ENCODE data around the gene DSCAML1. TPM values are rescaled to one million over a fixed set of nuclear protein-coding genes. Genes with fewer than 3 reads are reported as not detected.

DSCAML1 gene
- total RNA-seq, 1 donor from 2014 or later = 2.5 TPM

DNA sequence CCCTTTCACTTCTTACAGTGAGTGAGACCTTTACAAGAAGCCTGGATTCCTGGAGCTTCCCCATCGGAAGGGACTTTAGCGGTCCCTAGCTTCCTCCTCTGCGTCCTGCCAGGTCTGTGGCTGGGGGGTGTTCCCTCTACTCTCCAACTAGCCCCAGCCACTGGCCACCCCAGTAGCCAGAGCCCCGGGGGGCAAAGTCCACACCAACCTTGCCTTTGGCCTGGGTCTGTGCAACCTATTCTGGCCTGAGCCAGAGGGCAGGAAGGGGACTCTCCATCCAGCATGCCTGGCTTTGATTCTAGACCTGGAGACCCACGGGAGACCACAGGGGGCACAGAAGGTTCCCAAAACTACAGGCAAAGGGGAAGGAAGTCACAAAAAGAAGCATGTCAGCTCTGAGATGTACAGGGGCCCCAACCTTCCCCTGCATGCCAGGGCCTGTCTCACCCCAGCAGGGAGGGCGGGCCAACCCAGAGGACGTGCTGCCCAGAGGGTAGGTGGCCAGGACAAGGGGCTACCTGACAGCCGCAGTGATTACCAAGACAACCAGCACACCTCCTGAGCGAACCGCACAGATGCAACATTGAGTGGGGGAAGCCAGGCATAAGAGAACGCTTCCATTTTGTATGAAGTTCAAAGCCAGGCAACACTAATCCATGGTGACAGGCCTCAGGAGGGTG lies 52.4 kb downstream of the DSCAML1 start:
- Mint-ChIP-seq H3K27me3 (ENCODE audit: low read depth) (peaks cover 39% of the 10 kb centered on the region), H3K27ac (no peak overlapping the region), H3K4me3 (no peak overlapping the region), H3K9me3 (peaks cover 3% of the 10 kb centered on the region), H3K4me1 (peaks cover 14% of the 10 kb centered on the region), H3K36me3 (no peaks in the 10 kb centered on the region)
- DNase-seq (ENCODE audit: low spot score in 2 of 2, unreplicated experiment in 2 of 2) = no peak
- no peak for TF ChIP-seq CTCF (IDR thresholded peaks at IDR 0.05; ENCODE audit: unreplicated experiment)

GRCh38 chr11:117743121-117743815 lies 53.7 kb downstream of the DSCAML1 start:
- H3K27ac Mint-ChIP-seq = no peak overlapping the region
- no peak for TF ChIP-seq CTCF (IDR thresholded peaks at IDR 0.05; ENCODE audit: unreplicated experiment)
- H3K36me3 Mint-ChIP-seq = no peaks in the 10 kb centered on the region
- peaks cover 44% of the 10 kb centered on the region for H3K27me3 Mint-ChIP-seq (ENCODE audit: low read depth)
- peaks cover 14% of the 10 kb centered on the region for H3K4me1 Mint-ChIP-seq
- peaks cover 3% of the 10 kb centered on the region for H3K9me3 Mint-ChIP-seq
- no peak overlapping the region for H3K4me3 Mint-ChIP-seq
- no peak for DNase-seq (ENCODE audit: low spot score in 2 of 2, unreplicated experiment in 2 of 2)

DNA sequence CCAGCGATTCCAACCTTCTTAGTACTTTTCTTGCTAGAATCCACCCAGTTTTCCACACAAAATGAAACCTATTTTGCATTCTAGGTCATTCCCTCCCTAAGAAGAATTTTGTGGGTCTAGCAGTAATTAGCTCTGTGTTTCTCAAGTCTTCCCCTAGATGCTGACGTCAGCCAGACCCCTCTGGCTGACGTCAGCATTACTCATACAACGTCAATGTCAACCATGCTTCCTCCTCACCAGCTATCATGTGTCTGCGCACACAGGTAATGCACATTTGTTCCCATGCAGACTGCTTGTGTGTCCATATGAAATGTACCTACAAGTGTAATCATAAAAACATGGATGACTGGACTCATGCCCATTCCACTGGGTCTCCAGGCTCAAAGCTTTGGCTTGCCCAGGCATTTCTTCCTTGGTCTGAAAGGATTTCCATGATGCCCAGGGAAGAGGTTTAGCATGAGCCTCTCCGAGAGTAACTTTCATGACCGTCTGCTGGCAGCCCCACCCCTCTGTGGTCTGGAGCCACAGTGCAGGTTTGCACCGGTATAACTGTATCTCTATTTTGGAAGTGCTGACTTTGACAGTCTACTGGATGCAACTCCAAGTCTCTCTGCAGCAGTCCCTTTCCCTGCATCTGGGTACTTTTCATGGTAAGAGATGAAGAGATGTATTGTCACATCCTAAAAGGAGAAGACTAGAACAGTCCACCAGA lies 58.6 kb downstream of the DSCAML1 start:
- TF ChIP-seq CTCF (IDR thresholded peaks at IDR 0.05; ENCODE audit: unreplicated experiment) = no peak

GRCh38 chr11:117735350-117735977 lies 61.6 kb downstream of the DSCAML1 start:
- Mint-ChIP-seq H3K4me3 (no peak overlapping the region), H3K36me3 (no peaks in the 10 kb centered on the region), H3K4me1 (peaks cover 3% of the 10 kb centered on the region), H3K9me3 (no peaks in the 10 kb centered on the region), H3K27ac (no peak overlapping the region), H3K27me3 (ENCODE audit: low read depth) (peaks cover 41% of the 10 kb centered on the region)
- no peak for DNase-seq (ENCODE audit: low spot score in 2 of 2, unreplicated experiment in 2 of 2)
- no peak for TF ChIP-seq CTCF (IDR thresholded peaks at IDR 0.05; ENCODE audit: unreplicated experiment)

More for the DNA sequence above, 58.6 kb downstream of the DSCAML1 start:
- Mint-ChIP-seq H3K4me1 (peaks cover 5% of the 10 kb centered on the region), H3K36me3 (no peaks in the 10 kb centered on the region), H3K27ac (no peak overlapping the region), H3K9me3 (peaks cover 3% of the 10 kb centered on the region), H3K27me3 (ENCODE audit: low read depth) (peaks cover 49% of the 10 kb centered on the region), H3K4me3 (no peak overlapping the region)
- no peak for DNase-seq (ENCODE audit: low spot score in 2 of 2, unreplicated experiment in 2 of 2)

- Mint-ChIP-seq H3K4me1 (peaks cover 3% of the 10 kb centered on the region), H3K36me3 (no peaks in the 10 kb centered on the region), H3K27ac (no peak overlapping the region), H3K9me3 (no peaks in the 10 kb centered on the region), H3K4me3 (no peak overlapping the region), H3K27me3 (ENCODE audit: low read depth) (peaks cover 34% of the 10 kb centered on the region)
- no peak for TF ChIP-seq CTCF (IDR thresholded peaks at IDR 0.05; ENCODE audit: unreplicated experiment)
- DNase-seq (ENCODE audit: low spot score in 2 of 2, unreplicated experiment in 2 of 2) = no peak
Observed at GRCh38 chr11:117734601-117735024, 62.4 kb downstream of the DSCAML1 start.
